GM20000 (cell line): ENCODE data around the gene SUMO3.

Source experiments
- DNase-seq: peaks from one replicate; pipeline ENCODE4 v3.0.0; 2012; ENCODE audit warnings: low spot score
- TF ChIP-seq, protein P1 (sequence below): IDR thresholded peaks from 2 replicates; pipeline ENCODE4 v1.5.1; 2012; ENCODE audit warnings: mild to moderate bottlenecking, control low read depth; ENCODE audit errors: extremely low read depth, missing control alignments

Gene SUMO3

DNA sequence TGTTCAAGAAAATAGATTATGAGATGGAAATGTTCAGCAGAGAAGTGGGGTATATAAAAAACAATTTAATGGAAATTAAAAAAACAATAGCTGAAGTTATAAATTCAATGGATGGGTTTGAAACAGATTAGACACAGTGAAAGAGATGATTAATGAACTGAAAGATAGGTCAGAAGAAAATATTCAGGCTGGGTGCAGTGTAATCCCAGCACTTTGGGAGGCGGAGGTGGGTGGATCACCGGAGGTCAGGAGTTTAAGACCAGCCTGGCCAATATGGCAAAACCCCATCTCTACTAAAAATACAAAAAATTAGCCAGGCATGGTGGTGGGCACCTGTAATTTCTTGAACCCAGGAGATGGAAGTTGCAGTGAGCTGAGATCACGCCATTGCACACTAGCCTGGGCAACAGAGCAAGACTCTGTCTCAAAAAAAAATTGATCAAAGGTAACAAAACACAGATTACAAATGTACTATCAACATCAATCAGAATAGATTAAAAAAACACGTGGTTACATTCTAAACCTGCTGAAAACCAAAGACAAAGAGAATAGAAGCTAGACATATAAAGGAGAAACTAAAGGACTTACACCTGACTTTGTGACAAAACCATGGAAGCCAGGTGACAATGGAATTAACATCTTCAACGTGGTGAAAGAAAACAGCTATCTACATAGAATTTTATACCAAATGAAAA, 4.8 kb upstream of the SUMO3 start:
- no peak for DNase-seq
- TF ChIP-seq, protein P1, sequence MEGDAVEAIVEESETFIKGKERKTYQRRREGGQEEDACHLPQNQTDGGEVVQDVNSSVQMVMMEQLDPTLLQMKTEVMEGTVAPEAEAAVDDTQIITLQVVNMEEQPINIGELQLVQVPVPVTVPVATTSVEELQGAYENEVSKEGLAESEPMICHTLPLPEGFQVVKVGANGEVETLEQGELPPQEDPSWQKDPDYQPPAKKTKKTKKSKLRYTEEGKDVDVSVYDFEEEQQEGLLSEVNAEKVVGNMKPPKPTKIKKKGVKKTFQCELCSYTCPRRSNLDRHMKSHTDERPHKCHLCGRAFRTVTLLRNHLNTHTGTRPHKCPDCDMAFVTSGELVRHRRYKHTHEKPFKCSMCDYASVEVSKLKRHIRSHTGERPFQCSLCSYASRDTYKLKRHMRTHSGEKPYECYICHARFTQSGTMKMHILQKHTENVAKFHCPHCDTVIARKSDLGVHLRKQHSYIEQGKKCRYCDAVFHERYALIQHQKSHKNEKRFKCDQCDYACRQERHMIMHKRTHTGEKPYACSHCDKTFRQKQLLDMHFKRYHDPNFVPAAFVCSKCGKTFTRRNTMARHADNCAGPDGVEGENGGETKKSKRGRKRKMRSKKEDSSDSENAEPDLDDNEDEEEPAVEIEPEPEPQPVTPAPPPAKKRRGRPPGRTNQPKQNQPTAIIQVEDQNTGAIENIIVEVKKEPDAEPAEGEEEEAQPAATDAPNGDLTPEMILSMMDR, result no peak

DNA sequence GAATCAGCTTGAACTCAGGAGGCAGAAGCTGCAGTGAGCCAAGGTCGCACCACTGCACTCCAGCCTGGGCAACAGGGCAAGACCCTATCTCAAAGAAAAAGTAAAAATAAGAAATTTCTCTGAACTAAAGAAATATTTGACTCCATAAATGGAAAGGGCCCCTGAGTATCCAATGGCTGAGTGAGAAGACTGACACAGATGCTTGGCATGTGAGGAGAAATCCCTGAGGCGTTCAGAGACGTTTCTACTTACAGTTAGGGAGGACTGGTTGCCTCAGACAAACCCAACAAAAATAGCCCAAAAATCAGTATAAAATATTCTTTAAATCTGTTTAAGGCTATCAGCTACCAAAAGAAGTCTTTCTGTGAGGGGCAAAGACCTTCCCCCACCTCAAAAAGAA, 3.0 kb upstream of the SUMO3 start:
- TF ChIP-seq, protein P1, result no peak
- no peak for DNase-seq

DNA sequence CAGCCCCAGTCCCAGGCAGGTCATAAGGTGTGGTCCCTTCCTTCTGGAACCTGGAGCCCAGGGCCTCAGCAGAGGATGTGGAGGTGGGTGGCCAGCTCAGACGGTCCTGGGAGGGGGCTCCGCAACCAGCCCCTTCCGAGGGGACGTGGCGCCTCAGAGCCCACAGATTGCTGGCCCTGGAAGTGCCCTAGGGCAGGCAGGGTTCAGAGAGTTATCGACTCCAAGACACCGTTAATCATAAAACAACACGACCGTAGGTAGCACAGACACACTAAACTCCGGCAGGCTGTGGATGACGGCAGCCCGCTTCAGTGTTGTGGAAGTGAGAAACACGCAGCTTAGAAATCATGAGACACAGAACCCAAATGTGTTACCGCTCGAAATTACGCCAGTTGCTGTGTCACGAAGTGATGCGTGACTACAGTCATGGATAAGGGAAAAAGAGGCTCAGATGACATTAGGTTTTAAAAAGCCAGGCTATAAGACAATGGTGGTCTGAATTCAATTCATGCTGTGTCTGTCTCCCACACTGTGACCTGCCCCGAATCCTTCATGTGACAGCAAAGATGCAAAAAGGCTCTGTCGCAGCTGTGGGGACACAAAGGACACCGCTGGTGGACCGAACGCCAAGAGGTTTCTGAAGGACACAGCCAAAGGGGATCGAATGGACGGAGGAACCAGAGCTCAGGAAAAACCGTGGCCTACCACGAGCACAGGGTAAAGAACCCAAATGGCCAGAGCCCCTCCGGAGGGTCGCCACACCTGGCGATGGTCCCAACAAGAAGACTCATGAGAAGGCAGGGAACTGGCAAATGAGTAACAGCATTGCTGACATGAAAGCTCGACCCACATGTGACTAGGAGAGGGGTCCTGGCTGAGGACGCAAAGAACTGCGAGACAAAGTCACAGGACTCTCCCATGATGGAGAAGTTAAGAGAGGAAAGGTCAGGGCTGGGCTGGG, 1.7 kb upstream of the SUMO3 start:
- TF ChIP-seq, protein P1, result no peak
- DNase-seq, result no peak

DNA sequence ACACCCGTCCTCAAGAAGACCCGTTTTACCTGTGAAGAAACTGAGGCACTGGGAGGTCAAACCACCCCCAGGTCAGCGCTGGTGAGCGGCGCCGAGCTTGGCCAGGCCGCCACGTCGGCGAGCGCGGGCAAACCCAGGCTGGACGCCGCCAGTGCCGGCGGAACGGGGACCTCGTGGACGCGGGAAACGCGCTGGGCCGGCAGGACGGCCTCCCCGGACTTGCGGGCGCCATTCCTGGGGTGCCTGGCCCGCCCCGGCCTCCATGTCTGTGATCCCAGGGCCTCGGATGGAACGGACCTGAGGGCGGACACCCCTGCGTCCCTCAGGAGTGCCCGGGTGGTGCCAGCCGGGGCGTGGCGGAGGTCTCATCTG, 764 bp upstream of the SUMO3 start:
- no peak for DNase-seq
- TF ChIP-seq, protein P1, result no peak

DNA sequence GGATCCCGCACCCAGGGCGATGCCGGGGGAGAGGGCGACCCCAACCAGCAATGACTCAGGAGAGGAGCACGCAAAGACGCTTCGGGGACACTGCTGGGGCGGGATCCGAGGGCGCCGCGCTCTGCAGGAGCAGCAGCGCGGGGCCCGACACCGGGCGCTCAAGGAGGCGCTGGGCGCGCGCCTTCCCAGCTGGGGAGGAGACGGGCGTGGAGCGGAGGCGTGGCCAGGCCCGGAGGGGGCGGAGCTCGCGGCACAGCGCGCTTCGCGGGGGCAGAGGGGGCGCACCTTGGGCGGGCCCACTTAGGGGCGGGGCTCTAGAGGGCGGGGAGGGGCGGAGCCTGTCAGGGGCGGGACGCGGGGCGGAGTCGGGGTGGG, 369 bp downstream of the SUMO3 start:
- peak; percentile 100 for DNase-seq
- TF ChIP-seq, protein P1, result no peak

DNA sequence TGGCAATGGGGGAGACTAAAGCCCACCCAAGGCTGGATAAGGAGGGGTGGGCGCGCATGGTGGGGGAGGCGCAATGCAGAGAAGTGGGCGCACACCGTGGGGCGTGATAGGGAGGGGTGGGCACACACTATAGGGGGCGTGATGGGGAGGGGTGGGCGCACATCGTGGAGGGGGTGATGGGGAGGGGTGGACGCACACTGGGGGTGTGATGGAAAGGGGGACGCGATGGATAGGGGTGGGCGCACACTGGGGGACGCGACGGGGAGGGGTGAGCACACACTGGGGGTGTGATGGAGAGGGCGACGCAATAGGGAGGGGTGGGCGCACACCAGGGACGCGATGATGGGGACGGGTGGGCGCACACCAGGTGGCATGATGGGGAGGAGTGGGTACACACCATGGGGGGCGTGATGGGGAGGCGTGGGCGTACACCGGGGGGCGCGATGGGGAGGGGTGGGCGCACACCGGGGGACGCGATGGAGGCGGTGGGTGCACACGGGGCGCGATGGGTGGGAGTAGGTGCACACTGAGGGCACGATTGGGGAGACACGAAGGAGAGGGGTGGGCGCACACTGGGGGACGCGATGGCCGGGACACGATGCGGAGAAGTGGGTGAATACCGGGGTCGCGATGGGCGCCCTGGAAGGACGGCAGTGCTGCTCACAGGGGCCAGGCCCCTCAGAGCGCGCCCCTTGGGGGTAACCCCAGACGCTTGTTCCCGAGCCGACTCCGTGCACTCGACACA, 929 bp downstream of the SUMO3 start:
- TF ChIP-seq, protein P1, result no peak
- no peak for DNase-seq
